Naive B cell (primary cell): ENCODE data around the gene NDUFS8. TPM values are rescaled to one million over a fixed set of nuclear protein-coding genes. Genes with fewer than 3 reads are reported as not detected.
A peak's percentile ranks its signal among the peaks of the same experiment; 100 is the strongest.

ENCODE experiments used
- ATAC-seq, 2 donors: fragments of 150-1000 bp; cut with Tn5 transposase; 2 replicates each; pipeline ENCODE4 v1.10.0; 2021; ENCODE audit warnings: low read depth in 2 of 2, mild to moderate bottlenecking in 2 of 2, moderate library complexity in 2 of 2
- DNase-seq: peaks from one replicate; pipeline ENCODE4 v3.0.0; 2022
- H3K27ac Mint-ChIP-seq, 6 donors: one replicate each; pipeline ENCODE4 v1.8.0; 2020 to 2022; ENCODE audit warnings: mild to moderate bottlenecking in 6 of 6, mixed read lengths in 6 of 6, moderate library complexity in 5 of 6, inconsistent platforms in 2 of 6
- H3K27me3 Mint-ChIP-seq, 3 donors: one replicate each; pipeline ENCODE4 v1.8.0; 2021 to 2022; ENCODE audit warnings: mixed read lengths in 3 of 3, mild to moderate bottlenecking in 1 of 3
- H3K36me3 Mint-ChIP-seq, 2 donors: one replicate each; pipeline ENCODE4 v1.8.0; 2020 to 2022; ENCODE audit warnings: mixed read lengths in 2 of 2, inconsistent platforms in 1 of 2, mild to moderate bottlenecking in 1 of 2
- H3K4me1 Mint-ChIP-seq, 3 donors: one replicate each; pipeline ENCODE4 v1.8.0; 2020 to 2022; ENCODE audit warnings: mixed read lengths in 3 of 3, inconsistent platforms in 1 of 3, mild to moderate bottlenecking in 1 of 3, moderate library complexity in 1 of 3
- H3K4me3 Mint-ChIP-seq, 8 donors: one replicate each; pipeline ENCODE4 v1.8.0; 2020 to 2022; ENCODE audit warnings: mild to moderate bottlenecking in 8 of 8, mixed read lengths in 8 of 8, moderate library complexity in 8 of 8, inconsistent platforms in 2 of 8
- H3K9me3 Mint-ChIP-seq, 7 donors: one replicate each; pipeline ENCODE4 v1.8.0; 2020 to 2022; ENCODE audit warnings: mixed read lengths in 7 of 7, mild to moderate bottlenecking in 5 of 7, inconsistent platforms in 2 of 7, moderate library complexity in 1 of 7
- polyA plus RNA-seq, 6 donors: library from polyadenylated mRNA; unstranded; fragments of 300-500 nt; fragmentation: Illumina TruSeq; gene quantifications; one replicate each; pipeline ENCODE4 v1.2.3, GENCODE V29; 2021; ENCODE audit warnings: low read depth in 6 of 6

The NDUFS8 gene
- polyA plus RNA-seq, 6 donors from 2014 or later: 110 to 130 (median 119) TPM

- no peak overlapping the region for H3K27ac Mint-ChIP-seq
- ATAC-seq (no peak), DNase-seq (no peak)
- no peaks in the 10 kb centered on the region for H3K27me3 Mint-ChIP-seq
- no peaks in the 10 kb centered on the region for H3K9me3 Mint-ChIP-seq
- no peaks in the 10 kb centered on the region for H3K4me1 Mint-ChIP-seq
- no peak overlapping the region for H3K4me3 Mint-ChIP-seq
- H3K36me3 Mint-ChIP-seq: peaks cover 0 to 7% of the 10 kb centered on the region in 2 donors
These were observed 17.2 kb downstream of the NDUFS8 start for GRCh38 chr11:68047437-68048290.

GRCh38 chr11:68048681-68049508 is 18.4 kb downstream of the NDUFS8 start:
- H3K36me3 Mint-ChIP-seq: peaks cover 0 to 7% of the 10 kb centered on the region in 2 donors
- H3K4me3 Mint-ChIP-seq: peak overlapping the region in 1 of 8 donors; percentile 16
- no peak for DNase-seq
- no peaks in the 10 kb centered on the region for H3K4me1 Mint-ChIP-seq
- H3K27ac Mint-ChIP-seq: no peak overlapping the region
- H3K9me3 Mint-ChIP-seq: no peaks in the 10 kb centered on the region
- no peak for ATAC-seq
- H3K27me3 Mint-ChIP-seq: no peaks in the 10 kb centered on the region

GRCh38 chr11:68049509-68050370 is 19.3 kb downstream of the NDUFS8 start:
- no peaks in the 10 kb centered on the region for H3K4me1 Mint-ChIP-seq
- no peak overlapping the region for H3K4me3 Mint-ChIP-seq
- no peaks in the 10 kb centered on the region for H3K27me3 Mint-ChIP-seq
- no peak overlapping the region for H3K27ac Mint-ChIP-seq
- peaks cover 0 to 7% of the 10 kb centered on the region in 2 donors for H3K36me3 Mint-ChIP-seq
- no peaks in the 10 kb centered on the region for H3K9me3 Mint-ChIP-seq
- DNase-seq (no peak), ATAC-seq (no peak)

GRCh38 chr11:68050371-68050841 is 19.9 kb downstream of the NDUFS8 start:
- Mint-ChIP-seq H3K4me1 (no peaks in the 10 kb centered on the region), H3K4me3 (no peak overlapping the region), H3K9me3 (no peaks in the 10 kb centered on the region), H3K27ac (no peak overlapping the region), H3K36me3 (peaks cover 0 to 7% of the 10 kb centered on the region in 2 donors), H3K27me3 (no peaks in the 10 kb centered on the region)
- DNase-seq (no peak), ATAC-seq (no peak)

GRCh38 chr11:68051191-68052136 is 21.0 kb downstream of the NDUFS8 start:
- H3K27ac Mint-ChIP-seq: peak overlapping the region in 3 of 6 donors; percentile 7 to 67 (median 9)
- DNase-seq (no peak), ATAC-seq (no peak)
- no peaks in the 10 kb centered on the region for H3K9me3 Mint-ChIP-seq
- H3K36me3 Mint-ChIP-seq: peaks cover 0 to 7% of the 10 kb centered on the region in 2 donors
- no peaks in the 10 kb centered on the region for H3K4me1 Mint-ChIP-seq
- H3K27me3 Mint-ChIP-seq: no peaks in the 10 kb centered on the region
- H3K4me3 Mint-ChIP-seq: peak overlapping the region in 1 of 8 donors; percentile 41

GRCh38 chr11:68052137-68052873 is 21.8 kb downstream of the NDUFS8 start:
- DNase-seq (no peak), ATAC-seq (no peak)
- no peaks in the 10 kb centered on the region for H3K4me1 Mint-ChIP-seq
- H3K36me3 Mint-ChIP-seq: peaks cover 0 to 7% of the 10 kb centered on the region in 2 donors
- no peaks in the 10 kb centered on the region for H3K9me3 Mint-ChIP-seq
- peak overlapping the region in 5 of 6 donors; percentile 7 to 67 (median 42) for H3K27ac Mint-ChIP-seq
- no peaks in the 10 kb centered on the region for H3K27me3 Mint-ChIP-seq
- H3K4me3 Mint-ChIP-seq: peak overlapping the region in 1 of 8 donors; percentile 41

GRCh38 chr11:68053117-68053516 is 22.6 kb downstream of the NDUFS8 start:
- ATAC-seq: no peak

GRCh38 chr11:68053981-68054812 is 23.7 kb downstream of the NDUFS8 start:
- no peaks in the 10 kb centered on the region for H3K4me1 Mint-ChIP-seq
- peak overlapping the region in 1 of 6 donors; percentile 75 for H3K27ac Mint-ChIP-seq
- H3K9me3 Mint-ChIP-seq: no peaks in the 10 kb centered on the region
- H3K4me3 Mint-ChIP-seq: no peak overlapping the region
- DNase-seq (no peak), ATAC-seq (no peak)
- H3K27me3 Mint-ChIP-seq: no peaks in the 10 kb centered on the region
- peaks cover 5 to 7% of the 10 kb centered on the region in 2 donors for H3K36me3 Mint-ChIP-seq

More at GRCh38 chr11:68053117-68053516, 22.6 kb downstream of the NDUFS8 start:
- no peaks in the 10 kb centered on the region for H3K27me3 Mint-ChIP-seq
- no peak for DNase-seq
- H3K4me1 Mint-ChIP-seq: no peaks in the 10 kb centered on the region
- no peaks in the 10 kb centered on the region for H3K9me3 Mint-ChIP-seq
- H3K27ac Mint-ChIP-seq: peak overlapping the region in 3 of 6 donors; percentile 8 to 68 (median 22)
- no peak overlapping the region for H3K4me3 Mint-ChIP-seq
- H3K36me3 Mint-ChIP-seq: peaks cover 0 to 7% of the 10 kb centered on the region in 2 donors

- no peaks in the 10 kb centered on the region for H3K9me3 Mint-ChIP-seq
- peak overlapping the region in 1 of 6 donors; percentile 67 for H3K27ac Mint-ChIP-seq
- H3K4me1 Mint-ChIP-seq: no peaks in the 10 kb centered on the region
- ATAC-seq: no peak
- no peak overlapping the region for H3K4me3 Mint-ChIP-seq
- H3K36me3 Mint-ChIP-seq: peaks cover 5 to 11% of the 10 kb centered on the region in 2 donors
- no peak for DNase-seq
- no peaks in the 10 kb centered on the region for H3K27me3 Mint-ChIP-seq
These were observed 26.1 kb downstream of the NDUFS8 start for GRCh38 chr11:68056317-68057285.

- DNase-seq (no peak), ATAC-seq (no peak)
- no peaks in the 10 kb centered on the region for H3K27me3 Mint-ChIP-seq
- H3K27ac Mint-ChIP-seq: peak overlapping the region in 1 of 6 donors; percentile 71
- peaks cover 5 to 7% of the 10 kb centered on the region in 2 donors for H3K36me3 Mint-ChIP-seq
- no peaks in the 10 kb centered on the region for H3K9me3 Mint-ChIP-seq
- no peak overlapping the region for H3K4me3 Mint-ChIP-seq
- no peaks in the 10 kb centered on the region for H3K4me1 Mint-ChIP-seq
These were observed 27.3 kb downstream of the NDUFS8 start for GRCh38 chr11:68057807-68058206.
